ENCODE results near the gene PITPNM1.
"Not testable (repeated sequence)": the region's sequence is repeated elsewhere in the genome, so short reads cannot be mapped to it uniquely, and the experiment has no call there.

PITPNM1 gene

DNA sequence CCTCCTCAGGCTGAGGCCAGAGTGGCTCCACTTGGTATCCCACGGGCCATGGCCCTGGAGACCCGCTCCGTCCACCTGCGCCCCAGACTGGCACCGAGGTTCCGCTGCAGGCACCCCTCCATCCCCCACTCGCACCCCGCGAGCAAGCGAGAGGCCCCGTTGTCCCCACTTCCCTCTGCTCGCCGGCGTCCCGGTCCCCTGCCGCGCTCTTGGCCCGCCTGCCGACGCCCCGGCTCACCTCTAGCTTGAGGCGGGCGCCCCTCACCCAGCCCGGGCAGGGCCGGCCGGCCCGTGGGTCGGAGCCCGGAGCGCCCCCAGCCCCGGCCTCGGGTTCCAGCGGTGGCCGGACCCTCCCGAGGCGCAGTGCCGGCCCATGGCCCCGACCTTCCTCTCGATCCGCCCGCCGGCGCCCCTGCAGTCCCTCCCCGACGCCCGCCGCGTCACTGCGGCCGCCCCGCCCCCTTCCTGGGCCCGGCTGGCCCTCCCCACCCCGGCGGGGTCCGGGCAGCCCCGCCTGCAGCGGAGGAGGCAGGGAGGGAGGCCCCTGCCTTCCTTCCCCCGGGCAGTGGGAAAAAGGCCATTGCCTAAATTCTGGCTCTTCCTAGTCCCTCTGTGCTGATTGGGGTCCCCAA is at the start of gene PITPNM1:
PITPNM1 (minus strand) TSS at position 414 of the 632 bp plus-strand sequence. CDS start 1,183 bp downstream, outside the sequence.
- peak; percentile 47 to 52 for DNase-seq (ENCODE audit: low read depth in 2 of 2)

DNA sequence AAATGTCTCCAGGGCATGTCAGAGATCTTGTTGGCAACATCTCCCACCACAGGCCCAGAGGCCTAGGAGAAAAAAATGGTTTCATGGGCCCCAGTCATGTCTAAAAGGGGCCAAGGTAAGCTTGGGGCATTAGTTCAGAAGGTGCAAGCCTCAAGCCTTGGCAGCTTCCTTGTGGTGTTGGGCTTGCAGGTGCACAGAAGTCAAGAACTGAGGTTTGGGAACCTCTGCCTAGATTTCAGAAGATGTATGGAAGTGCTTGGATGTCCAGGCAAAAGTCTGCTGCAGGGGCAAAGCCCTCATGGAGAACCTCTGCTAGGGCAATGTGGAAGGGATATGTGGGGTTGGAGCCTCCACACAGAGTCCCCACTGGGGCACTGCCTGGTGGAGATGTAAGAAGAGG is 46.5 kb upstream of the PITPNM1 start:
- DNase-seq (ENCODE audit: low read depth in 2 of 2) = not testable (repeated sequence)

DNA sequence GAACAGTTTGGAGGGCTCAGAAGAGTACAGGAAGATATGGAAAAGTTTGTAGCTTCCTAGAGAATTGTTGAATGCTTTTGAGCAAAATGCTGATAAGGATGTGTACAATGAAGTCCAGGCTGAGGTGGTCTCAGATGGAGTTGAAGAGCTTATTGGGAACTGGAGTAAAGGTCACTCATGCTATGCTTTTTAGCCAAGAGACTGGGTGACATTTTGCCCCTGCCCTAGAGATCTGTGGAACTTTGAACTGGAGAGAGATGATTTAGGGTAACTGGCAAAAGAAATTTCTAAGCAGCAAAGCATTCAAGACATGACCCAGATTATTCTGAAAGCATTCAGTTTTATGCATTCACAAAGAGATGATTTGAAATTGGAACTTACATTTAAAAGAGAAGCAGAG is 46.0 kb upstream of the PITPNM1 start:
- no peak for DNase-seq (ENCODE audit: low read depth in 2 of 2)

DNA sequence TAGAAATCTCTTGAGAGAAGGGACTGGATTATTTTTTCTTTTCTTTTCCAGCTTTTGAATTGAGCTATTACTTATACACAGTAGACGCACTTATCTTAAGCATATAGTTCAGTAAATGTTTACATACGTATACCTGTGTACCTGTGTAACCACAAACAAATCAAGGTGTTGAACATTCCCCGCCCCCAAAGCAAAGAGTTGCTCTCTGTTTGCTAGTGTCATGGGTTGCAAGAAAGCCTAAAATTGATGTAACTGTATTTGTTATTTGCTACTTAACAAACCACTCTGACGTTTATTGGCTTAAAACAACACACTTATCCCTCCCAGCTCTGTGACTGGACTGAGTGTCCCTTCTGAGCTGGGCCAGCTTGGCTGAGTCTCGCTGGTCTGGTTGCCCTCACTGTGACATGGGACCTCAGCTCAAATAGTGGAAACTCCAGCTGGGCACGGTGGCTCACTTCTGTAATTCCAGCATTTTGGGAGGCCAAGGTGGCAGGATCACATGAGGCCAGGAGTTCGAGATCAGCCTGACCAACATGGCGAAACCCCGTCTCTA is 43.5 kb upstream of the PITPNM1 start:
- no peak for DNase-seq (ENCODE audit: low read depth in 2 of 2)

DNA sequence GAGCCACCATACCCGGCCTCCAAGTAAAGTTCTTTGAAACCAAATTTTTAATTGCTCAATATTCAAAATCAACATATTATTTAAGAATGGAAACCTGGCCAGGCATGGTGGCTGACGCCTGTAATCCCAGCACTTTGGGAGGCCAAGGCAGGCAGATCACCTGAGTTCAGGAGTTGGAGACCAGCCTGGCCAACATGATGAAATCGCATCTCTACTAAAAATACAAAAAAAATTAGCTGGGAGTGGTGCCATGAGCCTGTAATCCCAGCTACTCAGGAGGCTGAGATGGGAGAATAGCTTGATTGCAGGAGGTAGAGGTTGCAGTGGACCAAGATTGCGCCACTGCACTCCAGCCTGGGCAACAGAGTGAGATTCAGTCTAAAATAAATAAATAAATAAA is 42.9 kb upstream of the PITPNM1 start:
- not testable (repeated sequence) for DNase-seq (ENCODE audit: low read depth in 2 of 2)

DNA sequence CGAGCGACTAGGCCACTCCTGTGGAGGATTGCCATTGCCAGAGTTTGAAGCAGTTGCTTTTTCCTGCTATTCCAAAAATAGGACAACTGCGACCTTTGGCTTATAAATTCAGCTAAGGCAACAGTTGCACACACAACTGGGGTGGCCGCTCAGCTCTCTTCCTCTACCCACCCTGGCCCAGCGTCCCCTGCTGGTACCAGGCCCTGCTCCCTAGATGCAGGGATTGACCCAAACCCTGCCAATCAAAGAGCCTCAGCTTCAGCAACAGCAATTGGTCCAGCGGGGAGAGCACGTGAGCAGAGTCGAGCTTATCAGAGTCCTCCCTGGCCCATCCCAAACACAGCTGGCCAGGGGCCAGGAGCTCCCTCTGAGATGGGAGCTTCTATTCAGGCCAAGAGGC is 40.1 kb upstream of the PITPNM1 start:
- no peak for DNase-seq (ENCODE audit: low read depth in 2 of 2)

DNA sequence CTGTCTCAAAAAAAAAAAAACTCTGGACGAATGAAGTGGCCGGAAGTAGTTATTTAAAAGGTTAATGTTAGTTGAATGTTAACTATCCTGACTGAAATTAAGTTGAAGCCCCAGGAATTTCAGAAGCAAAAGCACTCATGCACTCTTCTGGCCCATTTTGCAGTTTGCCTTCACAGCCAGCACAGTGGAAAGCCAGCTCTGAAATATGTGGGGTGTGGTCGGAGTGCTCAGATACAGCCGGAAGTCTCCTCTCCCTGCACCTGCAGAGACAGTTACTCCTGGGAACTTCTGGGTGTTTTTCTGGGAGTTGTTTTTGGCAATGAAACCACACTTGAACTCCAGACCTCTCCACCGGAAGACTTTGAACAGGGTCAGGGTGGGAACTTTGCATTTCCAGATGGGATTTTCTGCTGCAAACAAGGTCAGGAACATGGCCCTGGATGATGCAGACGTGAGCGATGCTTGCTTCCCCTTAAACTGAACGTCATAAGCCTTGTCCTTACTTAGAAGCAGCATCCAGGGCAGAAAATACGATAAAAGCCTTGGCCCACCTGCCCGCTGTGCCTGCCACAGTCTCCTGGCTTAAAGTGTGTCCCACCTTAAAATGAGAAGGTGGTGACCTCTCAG is 39.6 kb upstream of the PITPNM1 start:
- no peak for DNase-seq (ENCODE audit: low read depth in 2 of 2)

DNA sequence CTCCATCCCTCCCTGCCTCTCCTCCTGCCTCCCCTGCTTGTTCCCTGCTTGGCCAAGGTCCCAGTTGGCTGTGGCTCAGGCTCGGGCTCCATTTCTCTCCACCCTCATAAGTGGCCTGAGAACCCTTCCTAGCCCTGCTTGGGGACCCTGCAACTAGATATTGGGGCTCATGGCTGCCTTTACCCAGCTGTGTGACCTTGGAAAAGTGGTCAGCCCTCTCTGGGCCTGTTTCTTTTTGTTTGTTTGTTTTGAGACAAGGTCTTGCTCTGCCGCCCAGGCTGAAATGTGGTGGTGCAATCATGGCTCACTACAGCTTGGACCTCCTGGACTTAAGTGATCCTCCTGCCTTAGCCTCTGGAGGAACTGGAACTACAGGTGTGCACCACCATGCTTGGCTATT is 38.4 kb upstream of the PITPNM1 start:
- DNase-seq (ENCODE audit: low read depth in 2 of 2) = no peak

DNA sequence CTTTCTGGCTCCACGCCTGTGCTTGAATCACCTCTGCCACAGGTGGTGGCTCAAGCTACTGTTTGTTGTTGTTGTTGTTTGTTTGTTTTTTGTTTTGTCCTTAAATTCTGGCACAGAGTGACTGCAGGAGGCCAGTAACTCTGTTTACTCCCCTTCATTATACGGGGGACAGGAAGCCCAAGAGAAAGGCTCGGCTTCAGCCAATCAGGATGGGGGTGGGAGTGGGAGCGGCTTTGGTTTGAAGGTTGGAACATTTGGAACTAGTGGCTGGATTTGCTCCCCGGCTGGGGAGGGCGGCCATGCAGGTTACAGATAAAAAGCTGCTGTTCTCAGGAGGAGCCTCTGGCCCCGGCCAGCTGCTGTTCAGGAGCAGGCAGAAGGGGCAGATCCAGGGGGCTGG is 37.8 kb upstream of the PITPNM1 start:
- DNase-seq (ENCODE audit: low read depth in 2 of 2) = no peak

DNA sequence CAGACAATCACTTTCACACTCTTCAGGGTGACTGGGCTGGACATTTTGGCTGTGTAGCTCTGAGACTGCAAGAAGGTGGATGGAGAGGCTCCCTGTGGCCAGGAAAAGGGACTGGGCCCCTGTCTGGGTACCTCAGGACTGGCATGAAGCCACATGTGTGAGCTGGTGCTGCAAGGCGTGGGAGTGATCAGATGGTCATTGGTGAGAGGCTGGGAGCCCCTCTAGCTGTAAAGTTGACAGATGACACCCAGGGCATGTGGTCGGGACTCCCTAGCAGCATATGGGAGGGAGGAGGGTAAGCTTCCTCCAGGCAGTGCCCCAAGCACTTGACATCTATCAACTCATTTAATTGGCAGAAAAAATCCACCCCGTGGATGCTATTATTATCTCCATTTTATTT is 37.0 kb upstream of the PITPNM1 start:
- no peak for DNase-seq (ENCODE audit: low read depth in 2 of 2)

DNA sequence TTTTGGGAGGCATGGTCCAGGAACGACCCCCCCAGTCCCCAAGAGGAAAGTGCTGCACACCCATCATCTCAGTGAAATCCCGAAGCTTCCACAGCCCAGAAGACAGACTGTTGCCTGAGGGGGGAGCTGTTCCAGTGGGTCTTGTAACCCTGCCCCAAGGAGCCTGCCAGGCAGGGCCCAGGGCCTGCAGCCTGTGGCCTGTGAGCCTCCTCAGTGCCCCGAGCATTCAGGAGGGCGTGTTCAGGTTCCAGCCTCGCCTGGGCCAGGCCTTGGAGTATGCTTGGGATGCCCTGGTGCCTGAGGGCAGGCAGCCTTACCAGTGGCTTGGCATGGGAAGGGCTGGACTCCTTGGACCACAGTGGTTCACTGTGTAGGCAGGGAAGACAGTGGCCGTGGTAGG is 36.0 kb upstream of the PITPNM1 start:
- DNase-seq (ENCODE audit: low read depth in 2 of 2) = no peak

DNA sequence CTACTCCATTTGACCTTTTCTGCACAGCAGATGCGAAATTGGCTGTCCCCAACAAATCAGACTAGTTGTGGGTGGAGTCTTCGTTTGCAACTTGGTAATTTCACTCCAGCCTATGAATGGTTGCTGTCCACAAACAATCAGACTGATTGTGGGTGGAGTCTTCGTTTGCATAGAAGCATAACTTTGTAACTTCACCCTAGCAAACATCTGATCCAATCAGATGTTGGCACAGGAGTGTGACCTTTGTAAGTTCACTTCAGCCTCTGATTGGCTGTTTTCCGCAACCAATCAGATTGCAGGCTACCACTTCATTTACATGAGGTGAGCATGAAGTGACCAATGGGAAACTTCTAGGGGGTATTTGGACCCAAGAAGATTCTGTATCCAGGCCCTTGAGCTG is 34.4 kb upstream of the PITPNM1 start:
- no peak for DNase-seq (ENCODE audit: low read depth in 2 of 2)

DNA sequence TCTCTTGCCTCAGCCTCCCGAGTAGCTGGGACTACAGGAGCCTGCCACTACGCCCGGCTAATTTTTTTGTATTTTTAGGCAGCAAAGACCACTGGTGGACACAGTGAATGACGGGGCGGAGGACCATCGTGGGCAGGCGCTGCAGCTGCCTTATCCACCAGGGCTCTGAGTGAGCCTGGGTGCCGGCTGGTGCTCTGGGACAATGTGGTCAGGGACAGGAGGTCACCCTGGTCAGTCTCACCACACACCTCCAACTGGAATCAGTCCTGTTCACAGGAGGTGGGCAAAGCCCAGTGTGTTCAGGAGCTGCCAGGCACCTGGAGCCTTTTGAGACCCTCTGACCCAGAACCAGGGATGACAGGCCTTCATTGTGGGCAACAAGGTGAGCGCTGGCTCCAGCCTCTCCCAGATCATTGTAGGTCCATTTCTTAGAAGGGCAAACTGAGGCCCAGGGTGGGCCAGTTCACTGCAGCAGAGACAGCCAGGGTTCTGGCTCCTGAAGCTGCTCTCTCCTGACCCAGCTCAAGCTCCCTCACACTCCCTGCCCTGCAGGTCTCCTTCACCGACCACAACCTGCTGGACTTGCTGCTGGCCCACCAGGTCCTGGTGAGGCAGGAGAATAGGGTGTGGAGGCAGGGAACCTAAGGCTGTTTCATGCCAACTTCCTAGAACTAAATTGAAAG is 33.8 kb upstream of the PITPNM1 start:
- DNase-seq (ENCODE audit: low read depth in 2 of 2) = no peak

DNA sequence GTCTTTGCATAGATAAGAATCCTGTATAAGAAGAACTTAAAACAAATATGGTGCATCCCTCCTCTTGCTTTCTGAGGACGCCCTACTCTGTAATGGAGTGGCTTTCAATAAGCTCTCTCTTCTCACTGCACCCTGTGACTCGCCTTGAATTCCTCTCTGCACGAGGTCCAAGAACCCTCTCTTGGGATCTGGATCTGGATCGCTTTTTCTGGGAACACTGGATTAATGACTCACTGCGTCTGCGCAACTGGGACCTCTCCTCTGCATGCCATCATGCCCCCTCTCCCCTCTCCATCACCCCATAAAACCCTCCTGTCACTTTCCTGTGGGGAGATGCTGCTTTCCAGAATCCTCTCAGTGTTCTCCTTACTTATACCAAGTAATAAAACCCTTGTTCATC is 33.1 kb upstream of the PITPNM1 start:
- no peak for DNase-seq (ENCODE audit: low read depth in 2 of 2)

DNA sequence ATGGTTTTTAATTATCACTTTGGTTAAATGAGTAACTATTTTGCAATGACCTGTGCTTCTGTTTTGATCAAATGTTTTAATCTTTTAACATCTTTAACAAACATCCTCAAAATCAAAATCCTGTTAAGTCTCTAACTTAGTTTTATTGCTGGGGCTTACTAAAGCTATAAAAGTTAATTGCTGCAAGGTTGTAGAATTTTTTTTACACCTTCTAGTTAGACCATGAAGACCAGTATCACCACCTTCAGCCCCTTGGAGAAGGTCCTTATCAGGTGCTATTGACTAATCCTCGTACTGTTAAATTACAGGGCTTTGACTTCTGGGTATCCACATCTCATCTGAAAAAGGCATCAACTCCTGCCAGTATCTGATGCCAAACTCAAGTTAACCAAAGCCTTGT is 30.4 kb upstream of the PITPNM1 start:
- no peak for DNase-seq (ENCODE audit: low read depth in 2 of 2)

DNA sequence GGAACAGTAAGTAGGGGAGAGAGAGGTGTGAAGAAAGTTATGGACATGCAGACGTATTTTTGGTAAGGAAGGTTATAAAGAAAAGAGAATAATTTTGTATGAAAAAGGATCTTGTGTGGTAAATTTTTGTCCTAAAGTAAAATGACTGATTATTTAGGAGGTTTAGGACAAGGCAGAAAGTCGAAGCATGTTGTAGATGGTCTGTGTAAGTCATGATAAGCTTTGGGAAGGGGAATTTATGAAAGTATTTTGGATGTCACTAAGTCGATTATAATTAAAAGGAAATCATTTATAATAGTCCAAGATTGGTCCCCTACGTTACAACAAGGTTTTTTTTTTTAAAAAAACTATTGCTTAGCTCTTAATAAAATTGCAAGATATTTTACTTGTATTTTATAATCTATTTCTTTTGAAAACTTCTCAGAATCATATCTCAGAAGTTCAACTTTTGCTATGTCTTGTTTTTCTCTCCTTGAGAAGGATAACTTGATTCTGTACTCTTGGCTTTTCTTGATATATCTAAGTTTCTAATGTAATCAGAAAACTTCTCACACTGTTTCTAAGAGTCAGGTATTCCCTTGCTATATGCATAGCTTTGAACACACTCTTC is 29.0 kb upstream of the PITPNM1 start:
- no peak for DNase-seq (ENCODE audit: low read depth in 2 of 2)

DNA sequence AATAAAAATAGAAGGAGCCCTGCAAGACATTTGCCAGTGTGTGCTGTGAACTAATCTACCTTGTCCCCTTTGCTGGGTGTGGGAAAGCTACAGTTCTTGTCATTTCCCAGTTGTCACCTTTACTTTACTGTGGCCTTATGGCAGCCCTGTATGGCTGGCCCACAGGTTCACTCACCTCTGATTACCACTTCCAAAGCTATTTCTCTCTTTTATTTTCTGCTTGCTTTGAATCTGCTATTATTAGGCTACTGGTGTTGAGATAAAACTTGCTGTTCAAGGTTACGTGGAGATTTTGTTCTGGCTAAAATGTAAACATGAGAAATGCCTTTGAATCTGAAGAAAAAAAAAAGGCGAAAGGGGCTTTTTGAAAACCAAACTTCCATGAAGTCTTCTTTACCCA is 27.7 kb upstream of the PITPNM1 start:
- no peak for DNase-seq (ENCODE audit: low read depth in 2 of 2)

DNA sequence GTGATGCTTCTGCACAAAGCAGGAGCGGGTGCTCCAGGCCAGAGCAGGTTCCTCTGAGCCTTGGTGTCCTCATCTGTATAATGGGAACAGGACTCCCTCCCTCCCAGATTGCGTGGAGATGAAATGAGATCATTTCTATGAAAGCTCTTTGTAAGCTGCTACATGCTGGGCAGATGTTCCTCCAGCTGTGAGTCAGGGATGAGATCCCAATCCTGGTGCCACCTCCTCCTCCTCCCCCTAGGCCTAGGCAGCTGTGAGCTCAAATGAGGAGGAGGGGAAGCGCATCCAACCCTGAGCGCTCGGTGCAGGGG is 25.1 kb upstream of the PITPNM1 start:
- no peak for DNase-seq (ENCODE audit: low read depth in 2 of 2)

DNA sequence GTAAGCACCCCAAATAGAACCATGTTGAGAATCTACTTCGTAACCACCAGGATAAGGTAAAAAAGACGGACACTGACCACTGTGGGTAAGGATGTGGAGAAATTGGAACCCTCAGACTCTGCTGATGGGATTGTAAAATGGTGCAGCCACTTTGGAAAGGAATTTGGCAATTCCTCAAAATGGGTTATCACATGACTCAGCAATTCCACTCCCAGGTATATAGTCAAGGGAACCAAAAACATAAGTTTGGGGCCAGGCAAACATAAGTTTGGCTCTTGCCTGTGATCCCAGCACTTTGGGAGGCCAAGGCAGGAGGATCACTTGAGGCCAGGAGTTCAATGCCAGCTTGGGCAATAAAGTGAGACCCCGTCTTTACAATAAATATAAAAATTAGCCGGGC is 23.2 kb upstream of the PITPNM1 start:
- DNase-seq (ENCODE audit: low read depth in 2 of 2) = no peak

DNA sequence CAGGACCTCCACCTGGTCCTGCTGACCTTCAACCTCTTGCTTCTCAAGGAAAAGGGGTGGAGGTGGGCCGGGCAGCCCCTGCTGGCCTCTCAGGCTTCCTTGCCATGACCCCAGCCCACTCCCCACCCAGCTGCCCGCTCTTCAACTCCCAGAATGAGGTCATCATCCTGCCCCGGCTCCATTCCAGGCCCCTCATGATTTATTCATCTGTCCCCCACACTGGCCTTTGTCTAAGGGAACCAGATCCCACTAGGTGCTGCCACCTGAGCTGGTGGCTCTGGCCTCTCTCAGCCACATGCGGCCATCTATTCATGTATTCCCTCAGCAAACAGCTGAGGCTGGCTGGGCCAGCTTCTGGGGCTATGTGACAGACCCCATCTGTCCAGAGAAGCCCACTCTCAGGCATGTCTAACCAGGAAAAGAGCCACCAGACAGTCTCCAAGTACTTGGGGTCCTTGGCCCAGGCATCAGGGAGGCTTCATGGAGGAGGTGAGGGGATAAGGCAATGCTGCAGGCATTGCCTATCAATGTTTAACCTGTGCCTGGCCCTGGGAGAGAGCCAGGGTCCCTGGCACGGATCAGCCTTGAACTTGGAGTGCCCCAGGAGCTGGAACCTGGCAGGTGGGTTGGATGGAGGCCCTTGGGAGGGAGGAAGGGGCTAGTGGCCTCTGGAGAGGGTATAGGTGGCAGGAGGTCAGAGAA is 20.3 kb upstream of the PITPNM1 start:
- no peak for DNase-seq (ENCODE audit: low read depth in 2 of 2)

DNA sequence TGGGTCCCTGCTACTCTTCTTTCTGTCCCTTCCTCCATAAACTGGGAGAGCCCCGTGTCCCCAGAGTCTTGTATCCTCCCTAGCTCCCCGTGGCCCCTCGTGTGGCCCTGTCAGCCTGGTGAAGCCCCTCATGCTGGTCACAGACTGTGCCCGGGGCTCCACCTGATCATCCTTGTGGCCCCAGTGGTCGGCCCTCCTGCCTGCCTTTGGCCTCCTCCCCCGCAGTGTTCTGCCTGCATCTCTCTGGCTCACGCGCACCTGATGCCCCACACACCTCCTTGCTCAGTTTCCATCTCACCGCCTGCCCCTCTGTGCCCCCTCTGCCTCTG is 19.3 kb upstream of the PITPNM1 start:
- no peak for DNase-seq (ENCODE audit: low read depth in 2 of 2)
